Brain microvascular endothelial cell (primary cell): ENCODE data around the gene CRTC1.

ENCODE experiments used
- DNase-seq: peaks from one replicate; pipeline ENCODE4 v3.0.0-alpha.2; 2020
- H3K27ac ChIP-seq: fragments of 250-450 bp; sonication (Bioruptor Pico); 2 replicates; pipeline ENCODE4 v1.5.1; 2020; ENCODE audit warnings: mild to moderate bottlenecking, moderate library complexity
- H3K27me3 ChIP-seq: fragments of 250-450 bp; sonication (Bioruptor Pico); replicated peaks from 2 replicates; pipeline ENCODE4 v1.5.1; 2020; ENCODE audit warnings: mild to moderate bottlenecking
- H3K36me3 ChIP-seq: fragments of 250-450 bp; sonication (Bioruptor Pico); replicated peaks from 2 replicates; pipeline ENCODE4 v1.5.1; 2020; ENCODE audit warnings: mild to moderate bottlenecking
- H3K4me3 ChIP-seq: 2 replicates; pipeline ENCODE4 v1.5.1; 2011; ENCODE audit warnings: low read depth, mild to moderate bottlenecking, control low read depth, low read length, moderate library complexity
- CTCF ChIP-seq: IDR thresholded peaks from 2 replicates; pipeline ENCODE4 v1.5.1; 2011; ENCODE audit warnings: low read depth, mild to moderate bottlenecking, moderate library complexity, low read length, control low read depth, inconsistent platforms; ENCODE audit errors: missing control alignments
- in situ Hi-C: cut with HindIII; loops from 2 replicates; pipeline ENCODE4 v1.10.0; 2017; ENCODE audit warnings: low sequenced_read_pairs, low pct_ligation_motif_present

CRTC1 gene

GRCh38 chr19:18666317-18666716, 17.2 kb upstream of the CRTC1 start:
- TF ChIP-seq CTCF: no peak
- Histone ChIP-seq H3K36me3 (peaks cover 7% of the 10 kb centered on the region), H3K27me3 (no peaks in the 10 kb centered on the region), H3K4me3 (no peak overlapping the region), H3K27ac (no peak overlapping the region)
- in situ Hi-C loops: no loop called here
- DNase-seq: no peak

GRCh38 chr19:18666784-18667183, 16.7 kb upstream of the CRTC1 start:
- TF ChIP-seq CTCF: no peak
- peaks cover 7% of the 10 kb centered on the region for H3K36me3 ChIP-seq

GRCh38 chr19:18667531-18668251, 15.8 kb upstream of the CRTC1 start:
- Histone ChIP-seq H3K36me3 (peaks cover 7% of the 10 kb centered on the region), H3K27ac (no peak overlapping the region), H3K4me3 (no peak overlapping the region), H3K27me3 (no peaks in the 10 kb centered on the region)
- no peak for DNase-seq
- TF ChIP-seq CTCF: no peak
- in situ Hi-C loops: no loop called here

More at GRCh38 chr19:18666784-18667183, 16.7 kb upstream of the CRTC1 start:
- Histone ChIP-seq H3K4me3 (no peak overlapping the region), H3K27ac (no peak overlapping the region), H3K27me3 (no peaks in the 10 kb centered on the region)
- no peak for DNase-seq
- in situ Hi-C loops: no loop called here

GRCh38 chr19:18668252-18668631, 15.2 kb upstream of the CRTC1 start:
- Histone ChIP-seq H3K4me3 (no peak overlapping the region), H3K27me3 (no peaks in the 10 kb centered on the region), H3K36me3 (peaks cover 7% of the 10 kb centered on the region), H3K27ac (no peak overlapping the region)
- DNase-seq: no peak
- no peak for TF ChIP-seq CTCF
- in situ Hi-C loops: no loop called here

- no peak for TF ChIP-seq CTCF
- H3K27ac ChIP-seq: no peak overlapping the region
- H3K27me3 ChIP-seq: no peaks in the 10 kb centered on the region
- peaks cover 7% of the 10 kb centered on the region for H3K36me3 ChIP-seq
- in situ Hi-C loops: no loop called here
- H3K4me3 ChIP-seq: no peak overlapping the region
- no peak for DNase-seq
Measured at GRCh38 chr19:18668744-18669523, 14.5 kb upstream of the CRTC1 start.
